Prostate gland (tissue), 2 donors: ENCODE data around the gene RNF220. TPM values are rescaled to one million over a fixed set of nuclear protein-coding genes. Genes with fewer than 3 reads are reported as not detected.

Experiments
- DNase-seq: peaks from one replicate; pipeline ENCODE4 v3.0.0-alpha.2; 2019; ENCODE audit warnings: low spot score
- H3K27ac ChIP-seq, 2 donors: fragments of 200-600 bp; sonication (generic); 2 replicates each; pipeline ENCODE4 v1.5.1; 2017 to 2019
- H3K27me3 ChIP-seq: fragments of 200-600 bp; sonication (generic); replicated peaks from 2 replicates; pipeline ENCODE4 v1.5.1; 2019; ENCODE audit not compliant: insufficient read depth
- H3K36me3 ChIP-seq, 2 donors: fragments of 200-600 bp; sonication (generic); 1 replicate in 1 of 2; 2 replicates in 1 of 2; pipeline versions ENCODE4 v1.5.1 to v1.8.1; 2017 to 2019
- H3K4me1 ChIP-seq: fragments of 200-600 bp; sonication (generic); replicated peaks from 2 replicates; pipeline ENCODE4 v1.5.1; 2019
- H3K4me3 ChIP-seq, 2 donors: fragments of 200-600 bp; sonication (generic); 2 replicates each; pipeline ENCODE4 v1.5.1; 2017 to 2019
- H3K9me3 ChIP-seq: fragments of 200-600 bp; sonication (generic); 2 replicates; pipeline ENCODE4 v1.5.1; 2017
- CTCF ChIP-seq, 4 experiments: fragments of 200-600 bp in 2 of 4; fragments of 450-650 bp in 2 of 4; sonication (generic) in 2 of 4; IDR thresholded peaks; 1 replicate in 3 of 4; 2 replicates in 1 of 4; pipeline ENCODE4 v1.5.1; 2016 to 2019; ENCODE audit warnings: antibody characterized with exemption in 4 of 4, mild to moderate bottlenecking in 2 of 4, moderate library complexity in 2 of 4
- POLR2A ChIP-seq: fragments of 450-650 bp; IDR thresholded peaks from one replicate; pipeline ENCODE4 v1.6.1; 2016; ENCODE audit warnings: antibody characterized with exemption, mild to moderate bottlenecking
- POLR2AphosphoS5 ChIP-seq: sonication (generic); formaldehyde crosslinking; IDR thresholded peaks from one replicate; pipeline ENCODE4 v1.6.1; 2017; ENCODE audit warnings: antibody characterized with exemption
- WGBS: methylation state at CpG from one replicate; pipeline ENCODE4 v1.1.5; 2018; 5-methylcytosine and 5-hydroxymethylcytosine counted together
- intact Hi-C: fragments of 100-400 bp; cut with DNase I; formaldehyde crosslinking; loops from one replicate; pipeline ENCODE4 v1.14.2; 2022
- total RNA-seq, 2 donors: library from RNA; depleted of rRNA; stranded (reverse); fragments of >200 nt; gene quantifications; one replicate each; pipeline ENCODE4 v1.1.0, GENCODE V29; 2016

Gene RNF220
- total RNA-seq, 2 donors from 2014 or later: 116 to 147 TPM

- WGBS: 60% methylated on average over 23 of the region's 23 CpGs
- DNase-seq: no peak
- no peaks in the 10 kb centered on the region for H3K4me1 ChIP-seq
- intact Hi-C loops: no loop called here
- H3K27me3 ChIP-seq: no peaks in the 10 kb centered on the region
- no peak overlapping the region for H3K4me3 ChIP-seq
- TF ChIP-seq POLR2A (no peak), CTCF (IDR thresholded peaks at IDR 0.05) (no peak), POLR2AphosphoS5 (no peak)
- no peak overlapping the region for H3K27ac ChIP-seq
- no peaks in the 10 kb centered on the region for H3K36me3 ChIP-seq
- H3K9me3 ChIP-seq: no peaks in the 10 kb centered on the region
Measured at GRCh38 chr1:44523593-44524591, 118.8 kb downstream of the RNF220 start.

- no peak for TF ChIP-seq CTCF (IDR thresholded peaks at IDR 0.05)
- no peak for TF ChIP-seq POLR2AphosphoS5
- TF ChIP-seq POLR2A: no peak
- intact Hi-C loops: no loop called here
- no peak overlapping the region for H3K27ac ChIP-seq
- no peaks in the 10 kb centered on the region for H3K36me3 ChIP-seq
- H3K27me3 ChIP-seq: no peaks in the 10 kb centered on the region
- 34% methylated on average over 20 of the region's 20 CpGs for WGBS
- DNase-seq: no peak
- H3K4me1 ChIP-seq: no peaks in the 10 kb centered on the region
- H3K9me3 ChIP-seq: no peaks in the 10 kb centered on the region
- H3K4me3 ChIP-seq: no peak overlapping the region
Measured at GRCh38 chr1:44524655-44525500, 119.8 kb downstream of the RNF220 start.

- TF ChIP-seq POLR2AphosphoS5 (no peak), POLR2A (no peak), CTCF (IDR thresholded peaks at IDR 0.05) (no peak)
- WGBS: 95% methylated on average over 4 of the region's 4 CpGs
Measured at GRCh38 chr1:44526295-44527073, 121.4 kb downstream of the RNF220 start.

GRCh38 chr1:44531785-44532566 is 126.9 kb downstream of the RNF220 start:
- no peak overlapping the region for H3K27ac ChIP-seq
- no peaks in the 10 kb centered on the region for H3K27me3 ChIP-seq
- intact Hi-C loops: no loop called here
- DNase-seq: no peak
- no peaks in the 10 kb centered on the region for H3K9me3 ChIP-seq
- TF ChIP-seq CTCF (IDR thresholded peaks at IDR 0.05): no peak
- TF ChIP-seq POLR2AphosphoS5: no peak
- no peak for TF ChIP-seq POLR2A
- no peaks in the 10 kb centered on the region for H3K36me3 ChIP-seq
- 47% methylated on average over 4 of the region's 4 CpGs for WGBS
- H3K4me3 ChIP-seq: no peak overlapping the region
- H3K4me1 ChIP-seq: no peaks in the 10 kb centered on the region

More at GRCh38 chr1:44526295-44527073, 121.4 kb downstream of the RNF220 start:
- Histone ChIP-seq H3K9me3 (no peaks in the 10 kb centered on the region), H3K27me3 (no peaks in the 10 kb centered on the region), H3K4me3 (no peak overlapping the region), H3K27ac (no peak overlapping the region), H3K4me1 (no peaks in the 10 kb centered on the region), H3K36me3 (no peaks in the 10 kb centered on the region)
- DNase-seq: no peak
- intact Hi-C loops: no loop called here
